GM19372 (cell line): ENCODE measurements around the gene WNT8A.
"Not testable (repeated sequence)": the region's sequence is repeated elsewhere in the genome, so short reads cannot be mapped to it uniquely, and the experiment has no call there.

Experiments used
- ATAC-seq: cut with Tn5 transposase; IDR thresholded peaks from one replicate; pipeline ENCODE4 v1.9.1; 2021; ENCODE audit warnings: mild to moderate bottlenecking, low read depth, moderate library complexity; ENCODE audit not compliant: unreplicated experiment

The WNT8A gene

GRCh38 chr5:138083702-138084101, at the start of gene WNT8A:
TSS of gene WNT8A (plus strand) at chr5:138084033. CDS start at chr5:138084128, 95 bp downstream.
- ATAC-seq = no peak

GRCh38 chr5:138035605-138036537, 48.0 kb upstream of the WNT8A start:
- ATAC-seq = no peak

GRCh38 chr5:138037271-138037670, 46.6 kb upstream of the WNT8A start:
- ATAC-seq = no peak

- ATAC-seq = no peak
These were observed 45.8 kb upstream of the WNT8A start for GRCh38 chr5:138037907-138038633.

- no peak for ATAC-seq
These were observed 45.0 kb upstream of the WNT8A start for GRCh38 chr5:138038826-138039225.

GRCh38 chr5:138045283-138045682, 38.5 kb upstream of the WNT8A start:
- not testable (repeated sequence) for ATAC-seq

- ATAC-seq = no peak
These were observed 32.2 kb upstream of the WNT8A start for GRCh38 chr5:138051441-138052296.

GRCh38 chr5:138052718-138053117, 31.1 kb upstream of the WNT8A start:
- not testable (repeated sequence) for ATAC-seq

- ATAC-seq = no peak
These were observed 30.3 kb upstream of the WNT8A start for GRCh38 chr5:138053554-138053953.

- no peak for ATAC-seq
These were observed 29.6 kb upstream of the WNT8A start for GRCh38 chr5:138054206-138054605.

- ATAC-seq = no peak
These were observed 28.8 kb upstream of the WNT8A start for GRCh38 chr5:138054847-138055558.

GRCh38 chr5:138064526-138064925, 19.3 kb upstream of the WNT8A start:
- no peak for ATAC-seq

GRCh38 chr5:138065102-138065501, 18.7 kb upstream of the WNT8A start:
- no peak for ATAC-seq

- no peak for ATAC-seq
These were observed 15.9 kb upstream of the WNT8A start for GRCh38 chr5:138067945-138068344.

- ATAC-seq = no peak
These were observed 14.9 kb upstream of the WNT8A start for GRCh38 chr5:138068742-138069600.

- ATAC-seq = not testable (repeated sequence)
These were observed 13.8 kb upstream of the WNT8A start for GRCh38 chr5:138070026-138070425.

- ATAC-seq = no peak
These were observed 6.7 kb upstream of the WNT8A start for GRCh38 chr5:138077064-138077696.

- no peak for ATAC-seq
These were observed 5.7 kb upstream of the WNT8A start for GRCh38 chr5:138078006-138078643.
